GM04504 (cell line): ENCODE data around the gene RIPK3.
"Not testable (repeated sequence)": the region's sequence is repeated elsewhere in the genome, so short reads cannot be mapped to it uniquely, and the experiment has no call there.

Experiments
- DNase-seq: peaks from one replicate; pipeline ENCODE4 v3.0.0-alpha.2; 2012; ENCODE audit warnings: low read depth

The RIPK3 gene

GRCh38 chr14:24339284-24340151, at the start of gene RIPK3:
Gene RIPK3 (minus strand): TSS chr14:24339991. CDS start chr14:24339826, 165 bp downstream.
- DNase-seq: no peak

GRCh38 chr14:24389226-24389848, 49.5 kb upstream of the RIPK3 start:
- DNase-seq: no peak

- DNase-seq: no peak
Observed at GRCh38 chr14:24388474-24389179, 48.8 kb upstream of the RIPK3 start.

- not testable (repeated sequence) for DNase-seq
Observed at GRCh38 chr14:24387579-24387978, 47.8 kb upstream of the RIPK3 start.

- DNase-seq: no peak
Observed at GRCh38 chr14:24387009-24387345, 47.2 kb upstream of the RIPK3 start.

GRCh38 chr14:24385524-24385923, 45.7 kb upstream of the RIPK3 start:
- no peak for DNase-seq

- no peak for DNase-seq
Observed at GRCh38 chr14:24384169-24384568, 44.4 kb upstream of the RIPK3 start.

GRCh38 chr14:24382064-24382371, 42.2 kb upstream of the RIPK3 start:
- no peak for DNase-seq

GRCh38 chr14:24381363-24382063, 41.7 kb upstream of the RIPK3 start:
- DNase-seq: no peak

GRCh38 chr14:24379907-24380730, 40.3 kb upstream of the RIPK3 start:
- DNase-seq: no peak

- DNase-seq: no peak
Observed at GRCh38 chr14:24378981-24379906, 39.5 kb upstream of the RIPK3 start.

GRCh38 chr14:24378327-24378726, 38.5 kb upstream of the RIPK3 start:
- no peak for DNase-seq

- no peak for DNase-seq
Observed at GRCh38 chr14:24377657-24378056, 37.9 kb upstream of the RIPK3 start.

- DNase-seq: no peak
Observed at GRCh38 chr14:24377126-24377525, 37.3 kb upstream of the RIPK3 start.

GRCh38 chr14:24376448-24377070, 36.8 kb upstream of the RIPK3 start:
- DNase-seq: no peak

- no peak for DNase-seq
Observed at GRCh38 chr14:24372701-24373416, 33.1 kb upstream of the RIPK3 start.

- not testable (repeated sequence) for DNase-seq
Observed at GRCh38 chr14:24371605-24372004, 31.8 kb upstream of the RIPK3 start.

GRCh38 chr14:24370748-24371147, 31.0 kb upstream of the RIPK3 start:
- DNase-seq: no peak

- DNase-seq: no peak
Observed at GRCh38 chr14:24369907-24370687, 30.3 kb upstream of the RIPK3 start.
